H9 (cell line): ENCODE measurements around the gene HPS3. TPM values are rescaled to one million over a fixed set of nuclear protein-coding genes. Genes with fewer than 3 reads are reported as not detected.
"Not testable (repeated sequence)": the region's sequence is repeated elsewhere in the genome, so short reads cannot be mapped to it uniquely, and the experiment has no call there.

Experiments
- DNase-seq: peaks from one replicate; pipeline ENCODE4 v3.0.0-alpha.2; 2017
- H2AFZ ChIP-seq: one replicate; pipeline ENCODE4 v1.6.1; 2013; ENCODE audit warnings: mild to moderate bottlenecking, low read length, control low read depth, moderate library complexity
- H2AK5ac ChIP-seq: 2 replicates; pipeline ENCODE4 v1.6.1; 2013; ENCODE audit warnings: low read length, control low read depth, mixed read lengths; ENCODE audit not compliant: insufficient read length
- H2BK120ac ChIP-seq: one replicate; pipeline ENCODE4 v1.6.1; 2013; ENCODE audit warnings: low read depth, mild to moderate bottlenecking, low read length, control low read depth, inconsistent platforms; ENCODE audit not compliant: poor library complexity, severe bottlenecking
- H2BK12ac ChIP-seq: 2 replicates; pipeline ENCODE4 v1.6.1; 2013; ENCODE audit warnings: low read length, control low read depth, mixed read lengths, low read depth; ENCODE audit not compliant: insufficient read length
- H2BK15ac ChIP-seq: 2 replicates; pipeline ENCODE4 v1.6.1; 2013; ENCODE audit warnings: low read depth, low read length, control low read depth
- H2BK20ac ChIP-seq: one replicate; pipeline ENCODE4 v1.6.1; 2013; ENCODE audit warnings: low read depth, mild to moderate bottlenecking, low read length, control low read depth, inconsistent platforms; ENCODE audit not compliant: poor library complexity, severe bottlenecking
- H2BK5ac ChIP-seq: 2 replicates; pipeline ENCODE4 v1.6.1; 2013; ENCODE audit warnings: low read length, control low read depth, mixed read lengths; ENCODE audit not compliant: insufficient read length
- H3K14ac ChIP-seq: 2 replicates; pipeline ENCODE4 v1.6.1; 2013; ENCODE audit warnings: low read length, control low read depth; ENCODE audit not compliant: insufficient read depth
- H3K18ac ChIP-seq: 2 replicates; pipeline ENCODE4 v1.6.1; 2013; ENCODE audit warnings: low read depth, mild to moderate bottlenecking, mixed read lengths, low read length, control low read depth; ENCODE audit not compliant: insufficient read length
- H3K23ac ChIP-seq: 2 replicates; pipeline ENCODE4 v1.6.1; 2013; ENCODE audit warnings: low read length, control low read depth, mixed read lengths, low read depth; ENCODE audit not compliant: insufficient read length
- H3K23me2 ChIP-seq: 2 replicates; pipeline ENCODE4 v1.6.1; 2013; ENCODE audit warnings: low read depth, mild to moderate bottlenecking, mixed read lengths, low read length, control low read depth; ENCODE audit not compliant: insufficient read length, poor library complexity, severe bottlenecking
- H3K27ac ChIP-seq: 2 replicates; pipeline ENCODE4 v1.5.1; 2013; ENCODE audit warnings: low read length, control low read depth, mixed read lengths, low read depth; ENCODE audit not compliant: insufficient read length
- H3K27me3 ChIP-seq: 2 replicates; pipeline ENCODE4 v1.6.1; 2013; ENCODE audit warnings: low read length, control low read depth, inconsistent platforms; ENCODE audit not compliant: insufficient read depth
- H3K4ac ChIP-seq: 2 replicates; pipeline ENCODE4 v1.6.1; 2013; ENCODE audit warnings: low read depth, mild to moderate bottlenecking, control low read depth, inconsistent platforms, low read length, moderate library complexity
- H3K4me1 ChIP-seq: 2 replicates; pipeline ENCODE4 v1.6.1; 2013; ENCODE audit warnings: low read length, control low read depth, inconsistent platforms; ENCODE audit not compliant: insufficient read depth
- H3K4me2 ChIP-seq: 2 replicates; pipeline ENCODE4 v1.6.1; 2013; ENCODE audit warnings: low read length, control low read depth, mixed read lengths; ENCODE audit not compliant: insufficient read length, insufficient read depth
- H3K56ac ChIP-seq: 2 replicates; pipeline ENCODE4 v1.6.1; 2013; ENCODE audit warnings: low read depth, mild to moderate bottlenecking, mixed read lengths, low read length, control low read depth; ENCODE audit not compliant: insufficient read length
- H3K79me1 ChIP-seq: 2 replicates; pipeline ENCODE4 v1.6.1; 2013; ENCODE audit warnings: low read depth, mild to moderate bottlenecking, moderate library complexity, low read length, control low read depth, inconsistent platforms; ENCODE audit not compliant: insufficient read depth, poor library complexity, severe bottlenecking
- H3K79me2 ChIP-seq: 2 replicates; pipeline ENCODE4 v1.6.1; 2013; ENCODE audit warnings: low read length, control low read depth, inconsistent platforms; ENCODE audit not compliant: insufficient read depth
- H3K9ac ChIP-seq: 2 replicates; pipeline ENCODE4 v1.6.1; 2013; ENCODE audit warnings: low read length, control low read depth, mixed read lengths; ENCODE audit not compliant: insufficient read length; ENCODE audit errors: extremely low read depth
- H3K9me3 ChIP-seq: one replicate; pipeline ENCODE4 v1.6.1; 2013; ENCODE audit warnings: low read depth, low read length, inconsistent platforms; ENCODE audit not compliant: control insufficient read depth
- H3T11ph ChIP-seq: one replicate; pipeline ENCODE4 v1.6.1; 2013; ENCODE audit warnings: mild to moderate bottlenecking, low read length, control low read depth, inconsistent platforms
- H4K20me1 ChIP-seq: one replicate; pipeline ENCODE4 v1.6.1; 2013; ENCODE audit not compliant: control insufficient read depth, insufficient read length, insufficient read depth
- H4K5ac ChIP-seq: 2 replicates; pipeline ENCODE4 v1.6.1; 2013; ENCODE audit warnings: low read depth, mild to moderate bottlenecking, mixed read lengths, low read length, control low read depth; ENCODE audit not compliant: insufficient read length
- H4K8ac ChIP-seq: replicated peaks from 2 replicates; pipeline ENCODE4 v1.6.1; 2013; ENCODE audit warnings: low read length, control low read depth, mixed read lengths, low read depth; ENCODE audit not compliant: insufficient read length
- H4K91ac ChIP-seq: 2 replicates; pipeline ENCODE4 v1.6.1; 2013; ENCODE audit warnings: low read depth, mild to moderate bottlenecking, moderate library complexity, mixed read lengths, low read length, control low read depth; ENCODE audit not compliant: insufficient read length
- H3K27ac Mint-ChIP-seq, 3 experiments: 2 replicates in 2 of 3; 3 replicates in 1 of 3; pipeline ENCODE4 v1.8.0; 2020 to 2021; ENCODE audit warnings: mixed read lengths in 3 of 3, mild to moderate bottlenecking in 1 of 3, moderate library complexity in 1 of 3
- H3K27me3 Mint-ChIP-seq: 2 replicates; pipeline ENCODE4 v1.8.0; 2021; ENCODE audit warnings: low read depth, mild to moderate bottlenecking, moderate library complexity, mixed read lengths
- H3K36me3 Mint-ChIP-seq, 3 experiments: 2 replicates in 2 of 3; 3 replicates in 1 of 3; pipeline ENCODE4 v1.8.0; 2020 to 2021; ENCODE audit warnings: low read depth in 3 of 3, mixed read lengths in 3 of 3; ENCODE audit not compliant: insufficient read depth in 1 of 3
- H3K4me1 Mint-ChIP-seq, 2 experiments: 2 replicates each; pipeline ENCODE4 v1.8.0; 2020; ENCODE audit warnings: mixed read lengths in 2 of 2
- H3K4me3 Mint-ChIP-seq, 2 experiments: 2 replicates in 1 of 2; 3 replicates in 1 of 2; pipeline ENCODE4 v1.8.0; 2020 to 2021; ENCODE audit warnings: mild to moderate bottlenecking in 2 of 2, mixed read lengths in 2 of 2, moderate library complexity in 1 of 2
- H3K9me3 Mint-ChIP-seq, 2 experiments: 2 replicates in 1 of 2; 3 replicates in 1 of 2; pipeline ENCODE4 v1.8.0; 2020; ENCODE audit warnings: mild to moderate bottlenecking in 2 of 2, mixed read lengths in 2 of 2, moderate library complexity in 1 of 2
- WGBS: extraction: QIAGEN DNeasy Blood & Tissue Kit; methylation state at CpG from one replicate; pipeline ENCODE4 v1.1.7; 2013; ENCODE audit warnings: missing lambda C conversion rate, low lambda C conversion rate, mixed read lengths; ENCODE audit not compliant: insufficient read length; ENCODE audit errors: extremely low coverage; 5-methylcytosine and 5-hydroxymethylcytosine counted together
- total RNA-seq: library from RNA; stranded (reverse); gene quantifications from 2 replicates; pipeline ENCODE4 v1.2.1, GENCODE V29; 2021
- TF ChIP-seq, protein P1 (sequence below): fragments of 200-600 bp; sonication (generic); conservative IDR thresholded peaks from 3 replicates; pipeline ENCODE4 v1.8.0; 2021; ENCODE audit warnings: antibody characterized with exemption, mild to moderate bottlenecking

HPS3 gene
- total RNA-seq, 1 experiment from 2014 or later = 46.5 TPM

- H3K79me2 ChIP-seq = no peaks in the 10 kb centered on the region
- no peak overlapping the region for H3K27ac ChIP-seq
- H3K9ac ChIP-seq = no peak overlapping the region
- peaks cover 8 to 12% (median 8%) of the 10 kb centered on the region in 3 experiments for H3K36me3 Mint-ChIP-seq
- H2BK12ac ChIP-seq = no peak overlapping the region
- H3K18ac ChIP-seq = no peak overlapping the region
- H3K23ac ChIP-seq = no peak overlapping the region
- no peak overlapping the region for H3K56ac ChIP-seq
- H3K79me1 ChIP-seq = no peaks in the 10 kb centered on the region
- no peak overlapping the region for H4K8ac ChIP-seq
- H3T11ph ChIP-seq = no peak overlapping the region
- no peaks in the 10 kb centered on the region for H3K9me3 ChIP-seq
- H2BK20ac ChIP-seq = no peak overlapping the region
- no peaks in the 10 kb centered on the region; the same call in 1 of the 2 replicates for H3K27me3 Mint-ChIP-seq
- no peak overlapping the region for H3K4ac ChIP-seq
- no peak for DNase-seq
- peaks cover 10 to 11% of the 10 kb centered on the region in 2 experiments for H3K9me3 Mint-ChIP-seq
- H3K4me2 ChIP-seq = no peak overlapping the region
- H2AFZ ChIP-seq = no peak overlapping the region
- H3K27ac Mint-ChIP-seq = no peak overlapping the region
- WGBS = no CpG with 5 or more reads among the region's 4 CpGs
- no peak overlapping the region for H2BK5ac ChIP-seq
- TF ChIP-seq, protein P1, sequence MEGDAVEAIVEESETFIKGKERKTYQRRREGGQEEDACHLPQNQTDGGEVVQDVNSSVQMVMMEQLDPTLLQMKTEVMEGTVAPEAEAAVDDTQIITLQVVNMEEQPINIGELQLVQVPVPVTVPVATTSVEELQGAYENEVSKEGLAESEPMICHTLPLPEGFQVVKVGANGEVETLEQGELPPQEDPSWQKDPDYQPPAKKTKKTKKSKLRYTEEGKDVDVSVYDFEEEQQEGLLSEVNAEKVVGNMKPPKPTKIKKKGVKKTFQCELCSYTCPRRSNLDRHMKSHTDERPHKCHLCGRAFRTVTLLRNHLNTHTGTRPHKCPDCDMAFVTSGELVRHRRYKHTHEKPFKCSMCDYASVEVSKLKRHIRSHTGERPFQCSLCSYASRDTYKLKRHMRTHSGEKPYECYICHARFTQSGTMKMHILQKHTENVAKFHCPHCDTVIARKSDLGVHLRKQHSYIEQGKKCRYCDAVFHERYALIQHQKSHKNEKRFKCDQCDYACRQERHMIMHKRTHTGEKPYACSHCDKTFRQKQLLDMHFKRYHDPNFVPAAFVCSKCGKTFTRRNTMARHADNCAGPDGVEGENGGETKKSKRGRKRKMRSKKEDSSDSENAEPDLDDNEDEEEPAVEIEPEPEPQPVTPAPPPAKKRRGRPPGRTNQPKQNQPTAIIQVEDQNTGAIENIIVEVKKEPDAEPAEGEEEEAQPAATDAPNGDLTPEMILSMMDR = no peak
- H3K4me3 Mint-ChIP-seq = no peak overlapping the region
- no peaks in the 10 kb centered on the region for H3K27me3 ChIP-seq
- no peaks in the 10 kb centered on the region for H3K4me1 ChIP-seq
- H2AK5ac ChIP-seq = no peak overlapping the region
- no peak overlapping the region for H4K5ac ChIP-seq
- H3K4me1 Mint-ChIP-seq = no peaks in the 10 kb centered on the region
- H2BK120ac ChIP-seq = no peak overlapping the region
- H3K14ac ChIP-seq = no peak overlapping the region
- no peaks in the 10 kb centered on the region for H3K23me2 ChIP-seq
- H4K20me1 ChIP-seq = no peaks in the 10 kb centered on the region
- H4K91ac ChIP-seq = no peak overlapping the region
- H2BK15ac ChIP-seq = no peak overlapping the region
Observed at GRCh38 chr3:149095487-149095886, 34.0 kb upstream of the HPS3 start.

GRCh38 chr3:149097987-149098386 is 31.5 kb upstream of the HPS3 start:
- H2AK5ac ChIP-seq, H3K14ac ChIP-seq, H3K27ac ChIP-seq, H3K79me1 ChIP-seq, DNase-seq, H4K8ac ChIP-seq, H3K56ac ChIP-seq, H3K27me3 ChIP-seq, H2BK12ac ChIP-seq, H3K4ac ChIP-seq, H3K27me3 Mint-ChIP-seq, H3K23me2 ChIP-seq, H3K4me2 ChIP-seq, H3K27ac Mint-ChIP-seq, H3T11ph ChIP-seq, H2AFZ ChIP-seq, H3K18ac ChIP-seq, H2BK15ac ChIP-seq, H3K4me1 ChIP-seq, H3K79me2 ChIP-seq, H4K5ac ChIP-seq, H2BK5ac ChIP-seq, H4K20me1 ChIP-seq, H3K4me1 Mint-ChIP-seq, H3K9me3 ChIP-seq, H3K9ac ChIP-seq, H3K4me3 Mint-ChIP-seq, H3K23ac ChIP-seq, H4K91ac ChIP-seq, H2BK20ac ChIP-seq, H2BK120ac ChIP-seq: not testable (repeated sequence)
- no CpG with 5 or more reads among the region's 19 CpGs for WGBS
- Mint-ChIP-seq H3K36me3 (peaks cover 8 to 12% (median 8%) of the 10 kb centered on the region in 3 experiments), H3K9me3 (peaks cover 10 to 11% of the 10 kb centered on the region in 2 experiments)
